Right lobe of liver (tissue), 6 donors: ENCODE results near the gene SH3GL3. TPM values are rescaled to one million over a fixed set of nuclear protein-coding genes. Genes with fewer than 3 reads are reported as not detected.

Source experiments
- ATAC-seq, 4 donors: fragments of 200-7000 bp; cut with Tn5 transposase; one replicate each; pipeline ENCODE4 v1.9.1; 2020; ENCODE audit warnings: mild to moderate bottlenecking in 4 of 4, moderate library complexity in 4 of 4
- DNase-seq, 3 donors: peaks; one replicate each; pipeline ENCODE4 v3.0.0-alpha.2; 2020
- H3K27ac ChIP-seq, 3 donors: fragments of 200-600 bp; one replicate each; pipeline ENCODE4 v1.8.0; 2022
- H3K27me3 ChIP-seq, 2 donors: fragments of 200-600 bp; one replicate each; pipeline ENCODE4 v1.8.0; 2022
- H3K36me3 ChIP-seq, 4 donors: fragments of 200-600 bp; sonication (generic) in 1 of 4; one replicate each; pipeline versions ENCODE4 v1.5.1 to v1.8.0; 2017 to 2022; ENCODE audit warnings: control low read depth in 1 of 4
- H3K4me1 ChIP-seq, 4 donors: fragments of 200-600 bp; sonication (generic) in 1 of 4; one replicate each; pipeline versions ENCODE4 v1.5.1 to v1.8.0; 2017 to 2022; ENCODE audit warnings: control low read depth in 1 of 4
- H3K4me3 ChIP-seq, 3 donors: fragments of 200-600 bp; one replicate each; pipeline ENCODE4 v1.8.0; 2022
- H3K9me3 ChIP-seq, 4 donors: fragments of 200-600 bp; sonication (generic) in 1 of 4; one replicate each; pipeline versions ENCODE4 v1.5.1 to v1.8.0; 2017 to 2022; ENCODE audit warnings: control low read depth in 1 of 4
- CTCF ChIP-seq, 4 donors: fragments of 200-600 bp in 3 of 4; fragments of 450-650 bp in 1 of 4; IDR thresholded peaks; one replicate each; pipeline versions ENCODE4 v1.5.1 to v1.8.0; 2016 to 2022; ENCODE audit warnings: antibody characterized with exemption in 4 of 4, mild to moderate bottlenecking in 2 of 4
- POLR2A ChIP-seq: fragments of 450-650 bp; IDR thresholded peaks from one replicate; pipeline ENCODE4 v1.6.1; 2017; ENCODE audit warnings: antibody characterized with exemption, mild to moderate bottlenecking
- WGBS: methylation state at CpG from one replicate; pipeline ENCODE4 v1.1.6; 2018; ENCODE audit warnings: low coverage, low lambda C conversion rate; ENCODE audit not compliant: insufficient coverage; ENCODE audit errors: missing lambda C conversion rate; 5-methylcytosine and 5-hydroxymethylcytosine counted together
- intact Hi-C, 2 donors: fragments of 100-400 bp; cut with DNase I; formaldehyde crosslinking; loops; one replicate each; pipeline versions ENCODE4 v1.11.2 to v1.14.1; 2022
- total RNA-seq, 6 experiments: library from RNA; depleted of rRNA in 2 of 6; stranded (reverse); fragments of >200 nt in 2 of 6; fragmentation: NEBNext Ultra II Directional in 3 of 6; extraction: Animal tissue kit (Norgen Biotek cat#: 25700) in 3 of 6; gene quantifications; one replicate each; pipeline versions ENCODE4 v1.1.0 to v1.2.4, GENCODE V29; 2016 to 2023
- donor health status: DM: no; HTN: yes; CAD: no.
- donor health status: DM: no; HTN: no; CAD: no.
- donor health status: DM: no; HTN: no; CAD: no.
- donor health status: DM: no; HTN: yes; CAD: no.
- donor health status: DM: no; HTN: yes; CAD: no.

Gene SH3GL3
- total RNA-seq, 6 experiments from 2014 or later: not detected

GRCh38 chr15:83604549-83604948, 157.4 kb downstream of the SH3GL3 start:
- H3K4me1 ChIP-seq: no peaks in the 10 kb centered on the region
- no peaks in the 10 kb centered on the region for H3K36me3 ChIP-seq
- intact Hi-C loops: no loop called here
- DNase-seq: no peak
- no peaks in the 10 kb centered on the region for H3K9me3 ChIP-seq
- 91% methylated on average over 1 of the region's 1 CpG for WGBS
- H3K27ac ChIP-seq: no peak overlapping the region
- H3K4me3 ChIP-seq: no peak overlapping the region
- no peaks in the 10 kb centered on the region for H3K27me3 ChIP-seq
- no peak for ATAC-seq
- TF ChIP-seq CTCF (IDR thresholded peaks at IDR 0.05) (no peak), POLR2A (no peak)

GRCh38 chr15:83605111-83605945, 158.2 kb downstream of the SH3GL3 start:
- no peak for ATAC-seq
- 37% methylated on average over 7 of the region's 7 CpGs for whole genome bisulfite sequencing
- Histone ChIP-seq H3K36me3 (no peaks in the 10 kb centered on the region), H3K27ac (no peak overlapping the region), H3K4me3 (no peak overlapping the region), H3K27me3 (no peaks in the 10 kb centered on the region), H3K4me1 (no peaks in the 10 kb centered on the region), H3K9me3 (no peaks in the 10 kb centered on the region)
- no peak for DNase-seq
- TF ChIP-seq CTCF (IDR thresholded peaks at IDR 0.05): no peak
- no peak for TF ChIP-seq POLR2A
- intact Hi-C loops: no loop called here

GRCh38 chr15:83610132-83610531, 163.0 kb downstream of the SH3GL3 start:
- no peak overlapping the region for H3K4me3 ChIP-seq
- DNase-seq: no peak
- no peak for ATAC-seq
- no peaks in the 10 kb centered on the region for H3K9me3 ChIP-seq
- H3K4me1 ChIP-seq: no peaks in the 10 kb centered on the region
- TF ChIP-seq CTCF (IDR thresholded peaks at IDR 0.05): no peak
- TF ChIP-seq POLR2A: no peak
- intact Hi-C loops: no loop called here
- H3K27ac ChIP-seq: no peak overlapping the region
- no peaks in the 10 kb centered on the region for H3K36me3 ChIP-seq
- WGBS: 58% methylated on average over 2 of the region's 3 CpGs
- H3K27me3 ChIP-seq: no peaks in the 10 kb centered on the region

GRCh38 chr15:83610901-83611685, 164.0 kb downstream of the SH3GL3 start:
- intact Hi-C loops: no loop called here
- no peak for ATAC-seq
- Histone ChIP-seq H3K9me3 (no peaks in the 10 kb centered on the region), H3K4me3 (no peak overlapping the region), H3K4me1 (no peaks in the 10 kb centered on the region), H3K27me3 (no peaks in the 10 kb centered on the region), H3K36me3 (no peaks in the 10 kb centered on the region), H3K27ac (no peak overlapping the region)
- no peak for DNase-seq
- TF ChIP-seq POLR2A (no peak), CTCF (IDR thresholded peaks at IDR 0.05) (no peak)
- WGBS: 60% methylated on average over 9 of the region's 9 CpGs
